Prostate gland (tissue), 2 donors: ENCODE data around the gene SHISA4. TPM values are rescaled to one million over a fixed set of nuclear protein-coding genes. Genes with fewer than 3 reads are reported as not detected.
"Not testable (repeated sequence)": the region's sequence is repeated elsewhere in the genome, so short reads cannot be mapped to it uniquely, and the experiment has no call there.

Experiments used
- DNase-seq: peaks from one replicate; pipeline ENCODE4 v3.0.0-alpha.2; 2019; ENCODE audit warnings: low spot score
- H3K27ac ChIP-seq, 2 donors: fragments of 200-600 bp; sonication (generic); 2 replicates each; pipeline ENCODE4 v1.5.1; 2017 to 2019
- H3K27me3 ChIP-seq: fragments of 200-600 bp; sonication (generic); replicated peaks from 2 replicates; pipeline ENCODE4 v1.5.1; 2019; ENCODE audit not compliant: insufficient read depth
- H3K36me3 ChIP-seq, 2 donors: fragments of 200-600 bp; sonication (generic); 1 replicate in 1 of 2; 2 replicates in 1 of 2; pipeline versions ENCODE4 v1.5.1 to v1.8.1; 2017 to 2019
- H3K4me1 ChIP-seq: fragments of 200-600 bp; sonication (generic); replicated peaks from 2 replicates; pipeline ENCODE4 v1.5.1; 2019
- H3K4me3 ChIP-seq, 2 donors: fragments of 200-600 bp; sonication (generic); 2 replicates each; pipeline ENCODE4 v1.5.1; 2017 to 2019
- H3K9me3 ChIP-seq: fragments of 200-600 bp; sonication (generic); 2 replicates; pipeline ENCODE4 v1.5.1; 2017
- POLR2A ChIP-seq: fragments of 450-650 bp; IDR thresholded peaks from one replicate; pipeline ENCODE4 v1.6.1; 2016; ENCODE audit warnings: antibody characterized with exemption, mild to moderate bottlenecking
- POLR2AphosphoS5 ChIP-seq: sonication (generic); formaldehyde crosslinking; IDR thresholded peaks from one replicate; pipeline ENCODE4 v1.6.1; 2017; ENCODE audit warnings: antibody characterized with exemption
- WGBS: methylation state at CpG from one replicate; pipeline ENCODE4 v1.1.5; 2018; 5-methylcytosine and 5-hydroxymethylcytosine counted together
- intact Hi-C: fragments of 100-400 bp; cut with DNase I; formaldehyde crosslinking; loops from one replicate; pipeline ENCODE4 v1.14.2; 2022
- total RNA-seq, 2 donors: library from RNA; depleted of rRNA; stranded (reverse); fragments of >200 nt; gene quantifications; one replicate each; pipeline ENCODE4 v1.1.0, GENCODE V29; 2016
- TF ChIP-seq, protein P1 (sequence below), 4 experiments: fragments of 200-600 bp in 2 of 4; fragments of 450-650 bp in 2 of 4; sonication (generic) in 2 of 4; IDR thresholded peaks; 1 replicate in 3 of 4; 2 replicates in 1 of 4; pipeline ENCODE4 v1.5.1; 2016 to 2019; ENCODE audit warnings: antibody characterized with exemption in 4 of 4, mild to moderate bottlenecking in 2 of 4, moderate library complexity in 2 of 4

The SHISA4 gene
- total RNA-seq, 2 donors from 2014 or later = 24.5 to 61.9 TPM

- Histone ChIP-seq H3K4me3 (no peak overlapping the region), H3K36me3 (no peaks in the 10 kb centered on the region), H3K9me3 (no peaks in the 10 kb centered on the region), H3K27ac (peak overlapping the region; percentile 51 to 59), H3K27me3 (no peaks in the 10 kb centered on the region), H3K4me1 (no peaks in the 10 kb centered on the region)
- no peak for DNase-seq
- intact Hi-C loops = loop anchor here (2.0 to 10.0 kb wide), 2 partner anchors 50 to 238 kb away; partner anchors contain the start of gene LMOD1
- no peak for TF ChIP-seq POLR2A
- TF ChIP-seq POLR2AphosphoS5 = peak; percentile 28
- 31% methylated on average over 2 of the region's 2 CpGs for WGBS
Observed at GRCh38 chr1:201896951-201897391, 8.3 kb downstream of the SHISA4 start.

DNA sequence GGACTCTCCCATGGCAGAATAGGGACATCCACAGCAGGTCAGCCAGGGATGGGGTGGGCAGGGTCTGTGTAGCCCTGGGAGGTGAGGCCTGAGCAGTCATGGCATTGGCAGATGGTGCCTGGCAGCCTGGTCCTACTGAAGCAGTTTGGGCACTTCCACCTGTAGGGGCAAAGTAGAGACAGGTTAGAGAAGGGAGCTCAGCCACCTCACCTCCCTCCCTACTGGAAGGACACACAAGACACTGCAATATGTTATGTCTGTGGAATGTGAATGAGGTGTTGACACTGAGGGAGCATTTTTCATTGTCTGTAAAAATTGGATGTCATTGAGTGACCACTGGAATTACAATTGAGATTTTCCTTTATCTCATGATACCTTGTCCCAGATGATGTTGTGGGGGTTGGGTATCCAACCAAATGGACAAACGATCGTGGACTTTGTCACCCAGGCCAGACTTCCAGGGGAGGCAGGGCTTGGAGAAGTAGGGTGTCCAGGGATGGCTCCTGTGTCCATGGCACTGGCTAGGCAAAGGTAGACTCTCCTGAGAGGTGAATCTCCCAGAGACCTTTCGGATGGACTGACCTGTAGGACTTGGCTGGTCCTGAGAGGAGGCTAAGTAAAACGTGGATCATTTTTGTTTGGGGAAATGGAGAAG, 9.7 kb downstream of the SHISA4 start:
- WGBS = 71% methylated on average over 4 of the region's 4 CpGs
- Histone ChIP-seq H3K9me3 (no peaks in the 10 kb centered on the region), H3K27ac (peak overlapping the region; percentile 50 to 51), H3K36me3 (no peaks in the 10 kb centered on the region), H3K27me3 (no peaks in the 10 kb centered on the region), H3K4me3 (no peak overlapping the region), H3K4me1 (no peaks in the 10 kb centered on the region)
- intact Hi-C loops = loop anchor here (10.0 kb wide), 1 partner anchor 236 kb away; no protein-coding TSS in a partner anchor
- DNase-seq = no peak
- TF ChIP-seq POLR2AphosphoS5 = no peak
- TF ChIP-seq, protein P1, sequence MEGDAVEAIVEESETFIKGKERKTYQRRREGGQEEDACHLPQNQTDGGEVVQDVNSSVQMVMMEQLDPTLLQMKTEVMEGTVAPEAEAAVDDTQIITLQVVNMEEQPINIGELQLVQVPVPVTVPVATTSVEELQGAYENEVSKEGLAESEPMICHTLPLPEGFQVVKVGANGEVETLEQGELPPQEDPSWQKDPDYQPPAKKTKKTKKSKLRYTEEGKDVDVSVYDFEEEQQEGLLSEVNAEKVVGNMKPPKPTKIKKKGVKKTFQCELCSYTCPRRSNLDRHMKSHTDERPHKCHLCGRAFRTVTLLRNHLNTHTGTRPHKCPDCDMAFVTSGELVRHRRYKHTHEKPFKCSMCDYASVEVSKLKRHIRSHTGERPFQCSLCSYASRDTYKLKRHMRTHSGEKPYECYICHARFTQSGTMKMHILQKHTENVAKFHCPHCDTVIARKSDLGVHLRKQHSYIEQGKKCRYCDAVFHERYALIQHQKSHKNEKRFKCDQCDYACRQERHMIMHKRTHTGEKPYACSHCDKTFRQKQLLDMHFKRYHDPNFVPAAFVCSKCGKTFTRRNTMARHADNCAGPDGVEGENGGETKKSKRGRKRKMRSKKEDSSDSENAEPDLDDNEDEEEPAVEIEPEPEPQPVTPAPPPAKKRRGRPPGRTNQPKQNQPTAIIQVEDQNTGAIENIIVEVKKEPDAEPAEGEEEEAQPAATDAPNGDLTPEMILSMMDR (IDR thresholded peaks at IDR 0.05) = no peak
- TF ChIP-seq POLR2A = no peak

- intact Hi-C loops = loop anchor here (10.0 kb wide), 1 partner anchor 236 kb away; no protein-coding TSS in a partner anchor
- H3K27ac ChIP-seq = peak overlapping the region in 1 of 2 donors; percentile 4
- no peaks in the 10 kb centered on the region for H3K27me3 ChIP-seq
- 75% methylated on average over 4 of the region's 4 CpGs for WGBS
- TF ChIP-seq, protein P1 (IDR thresholded peaks at IDR 0.05) = no peak
- TF ChIP-seq POLR2A (no peak), POLR2AphosphoS5 (no peak)
- no peaks in the 10 kb centered on the region for H3K36me3 ChIP-seq
- no peak overlapping the region for H3K4me3 ChIP-seq
- H3K4me1 ChIP-seq = no peaks in the 10 kb centered on the region
- DNase-seq = no peak
- no peaks in the 10 kb centered on the region for H3K9me3 ChIP-seq
Observed at GRCh38 chr1:201898992-201899391, 10.3 kb downstream of the SHISA4 start.

GRCh38 chr1:201899683-201900429, 11.2 kb downstream of the SHISA4 start:
- WGBS = 92% methylated on average over 20 of the region's 20 CpGs
- no peaks in the 10 kb centered on the region for H3K9me3 ChIP-seq

GRCh38 chr1:201900476-201900875, 11.8 kb downstream of the SHISA4 start:
- Histone ChIP-seq H3K4me3 (no peak overlapping the region), H3K4me1 (no peaks in the 10 kb centered on the region), H3K27me3 (no peaks in the 10 kb centered on the region), H3K9me3 (no peaks in the 10 kb centered on the region), H3K27ac (peak overlapping the region in 1 of 2 donors; percentile 22), H3K36me3 (no peaks in the 10 kb centered on the region)
- TF ChIP-seq POLR2A (no peak), POLR2AphosphoS5 (no peak)
- TF ChIP-seq, protein P1 (IDR thresholded peaks at IDR 0.05) = no peak
- no peak for DNase-seq
- intact Hi-C loops = no loop called here
- 50% methylated on average over 5 of the region's 5 CpGs for WGBS

More at GRCh38 chr1:201899683-201900429, 11.2 kb downstream of the SHISA4 start:
- H3K4me3 ChIP-seq = no peak overlapping the region
- H3K27me3 ChIP-seq = no peaks in the 10 kb centered on the region
- peak overlapping the region; percentile 4 to 22 for H3K27ac ChIP-seq
- no peaks in the 10 kb centered on the region for H3K4me1 ChIP-seq
- H3K36me3 ChIP-seq = no peaks in the 10 kb centered on the region
- TF ChIP-seq POLR2AphosphoS5 (no peak), POLR2A (no peak)
- TF ChIP-seq, protein P1 (IDR thresholded peaks at IDR 0.05) = no peak
- intact Hi-C loops = loop anchor here (10.0 kb wide), 1 partner anchor 235 kb away; no protein-coding TSS in a partner anchor
- no peak for DNase-seq

GRCh38 chr1:201901036-201901435, 12.3 kb downstream of the SHISA4 start:
- WGBS = 86% methylated on average over 6 of the region's 6 CpGs
- H3K27me3 ChIP-seq, H3K9me3 ChIP-seq, H3K4me1 ChIP-seq, intact Hi-C loops, H3K27ac ChIP-seq, DNase-seq, H3K4me3 ChIP-seq, H3K36me3 ChIP-seq: not testable (repeated sequence)
